ENCODE measurements around the gene LAPTM5.

DNA sequence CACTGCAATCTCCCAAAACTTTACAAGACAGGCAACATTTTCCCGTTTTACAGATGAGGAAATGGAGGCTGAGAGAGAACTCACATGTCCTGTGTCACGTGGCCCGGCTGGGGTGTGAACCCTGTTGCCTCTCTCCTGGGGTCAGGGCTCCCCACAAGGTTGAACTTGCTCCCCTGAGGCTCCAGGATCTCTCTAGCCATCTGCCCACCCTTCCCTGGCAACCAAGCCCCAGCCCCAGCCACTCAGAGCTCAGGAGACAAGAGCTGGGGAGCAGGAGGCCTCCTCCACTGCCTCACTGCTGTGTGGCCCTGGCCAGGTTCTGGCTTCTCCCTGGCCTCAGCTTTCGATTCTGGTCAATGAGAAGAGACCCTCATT, 11.8 kb downstream of the LAPTM5 start:
- TF ChIP-seq, protein P1, sequence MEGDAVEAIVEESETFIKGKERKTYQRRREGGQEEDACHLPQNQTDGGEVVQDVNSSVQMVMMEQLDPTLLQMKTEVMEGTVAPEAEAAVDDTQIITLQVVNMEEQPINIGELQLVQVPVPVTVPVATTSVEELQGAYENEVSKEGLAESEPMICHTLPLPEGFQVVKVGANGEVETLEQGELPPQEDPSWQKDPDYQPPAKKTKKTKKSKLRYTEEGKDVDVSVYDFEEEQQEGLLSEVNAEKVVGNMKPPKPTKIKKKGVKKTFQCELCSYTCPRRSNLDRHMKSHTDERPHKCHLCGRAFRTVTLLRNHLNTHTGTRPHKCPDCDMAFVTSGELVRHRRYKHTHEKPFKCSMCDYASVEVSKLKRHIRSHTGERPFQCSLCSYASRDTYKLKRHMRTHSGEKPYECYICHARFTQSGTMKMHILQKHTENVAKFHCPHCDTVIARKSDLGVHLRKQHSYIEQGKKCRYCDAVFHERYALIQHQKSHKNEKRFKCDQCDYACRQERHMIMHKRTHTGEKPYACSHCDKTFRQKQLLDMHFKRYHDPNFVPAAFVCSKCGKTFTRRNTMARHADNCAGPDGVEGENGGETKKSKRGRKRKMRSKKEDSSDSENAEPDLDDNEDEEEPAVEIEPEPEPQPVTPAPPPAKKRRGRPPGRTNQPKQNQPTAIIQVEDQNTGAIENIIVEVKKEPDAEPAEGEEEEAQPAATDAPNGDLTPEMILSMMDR (conservative IDR thresholded peaks at IDR 0.05 in 1 of 2, IDR thresholded peaks at IDR 0.05 in 1 of 2; ENCODE audit: extremely low read depth in 1 of 2, insufficient read depth in 1 of 2, low read depth in 1 of 2, low read length in 2 of 2): no peak
- TF ChIP-seq EZH2 (IDR thresholded peaks at IDR 0.05; ENCODE audit: borderline replicate concordance, low read length): no peak
